K562 (cell line): ENCODE data around the gene IL27RA. TPM values are rescaled to one million over a fixed set of nuclear protein-coding genes. Genes with fewer than 3 reads are reported as not detected.

ENCODE experiments used
- CREBBP ChIP-seq: IDR thresholded peaks from one replicate; pipeline ENCODE4 v1.6.1; 2012; ENCODE audit warnings: low read depth, mild to moderate bottlenecking, control low read depth, inconsistent platforms, low read length
- FIP1L1 ChIP-seq: fragments of 200-400 bp; formaldehyde crosslinking; IDR thresholded peaks from 2 replicates; pipeline ENCODE4 v1.6.1; 2018; ENCODE audit warnings: mild to moderate bottlenecking, low read depth, low read length; ENCODE audit not compliant: poor library complexity, severe bottlenecking
- FOXM1 ChIP-seq, 2 experiments: fragments of 450-650 bp in 1 of 2; sonication (generic) in 1 of 2; formaldehyde crosslinking in 1 of 2; IDR thresholded peaks; 2 replicates each; pipeline versions ENCODE4 v1.6.1 to v1.9.0; 2017 to 2022; ENCODE audit warnings: low read depth in 2 of 2, mild to moderate bottlenecking in 2 of 2, missing genetic modification reagents in 1 of 2, moderate library complexity in 1 of 2
- GATAD2A ChIP-seq: fragments of 450-650 bp; IDR thresholded peaks from 2 replicates; pipeline ENCODE4 v1.6.1; 2017
- JUND ChIP-seq, 2 experiments: IDR thresholded peaks; 2 replicates in 1 of 2; 3 replicates in 1 of 2; pipeline ENCODE4 v1.6.1; 2011; ENCODE audit warnings: borderline replicate concordance in 2 of 2, low read depth in 2 of 2, low read length in 2 of 2, improper control_type of control experiment in 1 of 2, missing biosample characterization in 1 of 2, missing genetic modification characterization in 1 of 2, missing genetic modification reagents in 1 of 2
- MAZ ChIP-seq, 2 experiments: fragments of 450-650 bp in 1 of 2; sonication (generic) in 1 of 2; formaldehyde crosslinking; IDR thresholded peaks in 1 of 2; conservative IDR thresholded peaks in 1 of 2; 2 replicates each; pipeline versions ENCODE4 v1.4.0 to v1.5.0; 2020; ENCODE audit warnings: mild to moderate bottlenecking in 1 of 2, missing genetic modification reagents in 1 of 2
- NCOA2 ChIP-seq, 2 experiments: fragments of 450-650 bp; IDR thresholded peaks; 2 replicates each; pipeline ENCODE4 v1.6.1; 2018; ENCODE audit warnings: mild to moderate bottlenecking in 2 of 2, moderate library complexity in 1 of 2; ENCODE audit not compliant: partially characterized antibody in 2 of 2
- RB1 ChIP-seq: fragments of 450-650 bp; IDR thresholded peaks from 2 replicates; pipeline ENCODE4 v1.6.1; 2017; ENCODE audit warnings: low read depth, mild to moderate bottlenecking
- RBM17 ChIP-seq: fragments of 200-400 bp; formaldehyde crosslinking; IDR thresholded peaks from 2 replicates; pipeline ENCODE4 v1.6.1; 2017; ENCODE audit warnings: low read depth, mild to moderate bottlenecking, low read length, borderline replicate concordance
- SMARCA4 ChIP-seq: fragments of 450-650 bp; IDR thresholded peaks from 2 replicates; pipeline ENCODE4 v1.6.1; 2016
- SMC3 ChIP-seq: conservative IDR thresholded peaks from 2 replicates; pipeline ENCODE4 v1.6.1; 2011; ENCODE audit warnings: low read depth, low read length, improper control_type of control experiment; ENCODE audit not compliant: insufficient read depth
- THRAP3 ChIP-seq: fragments of 450-650 bp; IDR thresholded peaks from 2 replicates; pipeline ENCODE4 v1.6.1; 2016; ENCODE audit warnings: mild to moderate bottlenecking, inconsistent platforms, borderline replicate concordance
- TOE1 ChIP-seq, 2 experiments: fragments of 450-650 bp in 1 of 2; sonication (generic) in 1 of 2; formaldehyde crosslinking in 1 of 2; IDR thresholded peaks; 2 replicates each; pipeline versions ENCODE4 v1.7.1 to v1.8.0; 2016 to 2022; ENCODE audit warnings: borderline replicate concordance in 2 of 2, mild to moderate bottlenecking in 2 of 2, antibody characterized with exemption in 1 of 2, inconsistent platforms in 1 of 2, low read depth in 1 of 2, missing genetic modification reagents in 1 of 2, moderate library complexity in 1 of 2
- TRIM28 ChIP-seq: fragments of 450-650 bp; IDR thresholded peaks from 2 replicates; pipeline ENCODE4 v1.6.1; 2017
- ZBTB7A ChIP-seq: IDR thresholded peaks from 2 replicates; pipeline ENCODE4 v1.6.1; 2011; ENCODE audit warnings: low read depth, mild to moderate bottlenecking, low read length, moderate library complexity, borderline replicate concordance; ENCODE audit not compliant: control insufficient read depth
- ZNF224 ChIP-seq: sonication (generic); formaldehyde crosslinking; IDR thresholded peaks from 2 replicates; pipeline ENCODE4 v1.8.0; 2022; ENCODE audit warnings: mild to moderate bottlenecking, missing genetic modification reagents
- ZNF318 ChIP-seq, 2 experiments: fragments of 450-650 bp; IDR thresholded peaks; 2 replicates each; pipeline ENCODE4 v1.6.1; 2016; ENCODE audit warnings: mild to moderate bottlenecking in 2 of 2, borderline replicate concordance in 1 of 2, low read depth in 1 of 2, moderate library complexity in 1 of 2
- ZNF75A ChIP-seq: fragments of 450-650 bp; formaldehyde crosslinking; IDR thresholded peaks from 2 replicates; pipeline ENCODE4 v1.4.0; 2020; ENCODE audit warnings: mild to moderate bottlenecking
- polyA plus RNA-seq, 8 experiments: library from polyadenylated mRNA; depleted of rRNA in 4 of 8; stranded (reverse) in 5 of 8; unstranded in 3 of 8; fragments of >200 nt; fragmentation: Nextera tagmentation in 2 of 8; fragmentation: Illumina TruSeq in 1 of 8; extraction: Ambion mirVana in 2 of 8; extraction: Trizol in 1 of 8; gene quantifications; 2 replicates each; pipeline versions ENCODE4 v1.2.1 to v1.2.3, GENCODE V29; 2011 to 2014; ENCODE audit warnings: inconsistent platforms in 1 of 8, missing spikeins in 1 of 8
- total RNA-seq, 7 experiments: library from RNA; depleted of rRNA in 6 of 7; stranded (reverse); fragments of >200 nt in 6 of 7; fragmentation: Illumina TruSeq in 2 of 7; extraction: Trizol in 2 of 7; gene quantifications; 2 replicates each; pipeline versions ENCODE4 v1.2.1 to v1.2.3, GENCODE V29; 2011 to 2021; ENCODE audit warnings: low replicate concordance in 1 of 7

Gene IL27RA
- total and polyA plus RNA-seq, 9 of the 15 experiments (the other 6 are each of a cell fraction or from before 2014, with no cell fraction given) = 1.9 to 15.9 (median 12.0) TPM

DNA sequence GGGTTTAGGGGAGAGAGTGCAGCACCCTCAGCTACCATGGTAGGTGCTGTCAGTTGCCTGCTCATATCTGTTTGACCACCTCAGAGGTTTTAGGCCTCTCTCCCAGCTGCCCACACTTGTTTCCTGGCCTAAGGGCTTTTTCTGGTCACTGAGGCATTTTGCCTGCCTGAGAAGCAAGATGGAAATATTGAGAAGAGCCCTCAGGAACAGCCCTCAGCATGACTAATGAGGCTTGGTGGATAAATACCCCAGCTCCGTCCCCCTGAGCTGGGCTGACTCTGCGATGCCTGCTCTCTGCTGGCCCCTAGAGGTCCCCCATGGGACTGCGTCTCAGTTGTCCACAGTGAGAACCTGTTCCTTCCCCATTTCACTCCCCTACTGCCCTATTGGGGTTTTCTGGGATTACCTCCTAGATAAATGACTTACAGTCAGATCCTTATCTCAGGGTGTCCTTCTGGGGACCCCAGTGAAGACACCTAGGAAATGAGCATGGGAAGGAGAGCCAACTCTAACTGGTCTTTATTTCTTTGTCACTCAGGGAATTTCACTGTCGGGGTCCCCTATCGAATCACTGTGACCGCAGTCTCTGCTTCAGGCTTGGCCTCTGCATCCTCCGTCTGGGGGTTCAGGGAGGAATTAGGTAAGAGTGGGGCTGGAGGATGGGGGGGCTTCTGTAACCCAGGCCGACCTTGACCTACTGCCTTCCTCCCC, 17.0 kb downstream of the IL27RA start (continued):
- TF ChIP-seq TOE1 (IDR thresholded peaks at IDR 0.05; ENCODE audit: borderline replicate concordance) (no peak), TOE1 (CRISPR knock-in tag; IDR thresholded peaks at IDR 0.05; ENCODE audit: borderline replicate concordance, low read depth) (no peak), ZNF75A (CRISPR knock-in tag) (no peak), FOXM1 (IDR thresholded peaks at IDR 0.05; ENCODE audit: low read depth) (no peak), FOXM1 (CRISPR knock-in tag; IDR thresholded peaks at IDR 0.05; ENCODE audit: low read depth) (no peak), GATAD2A (no peak), SMC3 (peak; percentile 38; the same call in 1 of the 2 replicates), TRIM28 (peak; percentile 54; the same call in 1 of the 2 replicates), JUND (IDR thresholded peaks at IDR 0.05; ENCODE audit: borderline replicate concordance, low read depth, low read length) (peak; percentile 33; the same call in 1 of the 2 replicates), JUND (tag; IDR thresholded peaks at IDR 0.05; ENCODE audit: borderline replicate concordance, low read depth, low read length) (no peak; the same call in 2 of the 3 replicates), CREBBP (no peak), ZNF224 (CRISPR knock-in tag) (no peak), NCOA2 (IDR thresholded peaks at IDR 0.05; ENCODE audit: partially characterized antibody in 2 of 2) (no peak), FIP1L1 (no peak), THRAP3 (no peak), MAZ (CRISPR knock-in tag; conservative IDR thresholded peaks at IDR 0.05 in 1 of 2, IDR thresholded peaks at IDR 0.05 in 1 of 2) (0 out of 4 replicates have a peak, but pooled peaks of 1 of the 2 experiments have one; percentile 24), SMARCA4 (peak; percentile 45; the same call in 1 of the 2 replicates), RBM17 (no peak), ZBTB7A (no peak), RB1 (peak; percentile 28; the same call in 1 of the 2 replicates), ZNF318 (IDR thresholded peaks at IDR 0.05; ENCODE audit: borderline replicate concordance in 1 of 2, low read depth in 1 of 2) (no peak)
